Stimulated activated CD4-positive, alpha-beta T cell treated with anti-CD3 and anti-CD28 coated beads, Interleukin-12 subunit alpha, Interleukin-12 subunit beta, amount 100 ng/mL, for 48 hours (primary cell): ENCODE data around the gene SLC7A9.
"Not testable (repeated sequence)": the region's sequence is repeated elsewhere in the genome, so short reads cannot be mapped to it uniquely, and the experiment has no call there.

ENCODE experiments used
- DNase-seq, 3 donors: peaks; one replicate each; pipeline ENCODE4 v3.0.0-alpha.2; 2020; ENCODE audit warnings: low read depth in 2 of 3, low spot score in 1 of 3

Gene SLC7A9

DNA sequence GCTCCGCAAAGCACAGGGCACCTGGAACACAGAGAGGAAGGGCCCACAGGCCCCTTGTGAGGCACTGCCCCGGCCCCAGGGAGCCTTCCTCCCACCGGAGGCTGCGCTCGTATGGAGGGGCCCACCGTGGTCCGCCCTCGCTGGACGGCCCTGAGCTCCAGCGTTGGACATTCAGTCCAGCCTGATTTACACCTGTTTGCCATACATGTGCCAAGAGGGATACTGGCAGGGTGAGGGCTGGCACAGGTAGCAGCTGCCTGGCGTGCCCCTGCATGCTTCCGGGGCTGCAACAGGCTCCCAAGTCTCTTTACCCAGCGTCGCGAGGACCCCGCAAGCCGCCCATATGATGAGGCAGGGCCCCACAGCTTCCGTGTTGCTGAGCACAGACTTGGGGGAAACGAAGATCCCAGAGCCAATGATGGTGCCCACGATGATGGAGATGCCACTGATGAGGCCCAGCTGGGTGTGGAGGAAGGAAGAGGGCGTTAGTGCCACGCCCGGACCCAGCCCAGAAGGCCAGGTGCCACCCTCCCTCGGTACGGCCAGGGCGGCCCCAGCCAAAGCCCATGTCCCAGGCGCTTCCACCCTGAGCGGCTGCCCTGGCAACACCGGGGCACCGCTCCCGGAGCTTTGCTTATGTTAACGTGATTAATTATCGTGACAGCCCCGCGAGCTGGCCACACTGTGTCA lies 5.1 kb downstream of the SLC7A9 start:
- no peak for DNase-seq

- no peak for DNase-seq
Observed at GRCh38 chr19:32863841-32864240, 5.7 kb downstream of the SLC7A9 start.

- no peak for DNase-seq
Observed at GRCh38 chr19:32863301-32863700, 6.3 kb downstream of the SLC7A9 start.

GRCh38 chr19:32862741-32863140 lies 6.8 kb downstream of the SLC7A9 start:
- no peak for DNase-seq

DNA sequence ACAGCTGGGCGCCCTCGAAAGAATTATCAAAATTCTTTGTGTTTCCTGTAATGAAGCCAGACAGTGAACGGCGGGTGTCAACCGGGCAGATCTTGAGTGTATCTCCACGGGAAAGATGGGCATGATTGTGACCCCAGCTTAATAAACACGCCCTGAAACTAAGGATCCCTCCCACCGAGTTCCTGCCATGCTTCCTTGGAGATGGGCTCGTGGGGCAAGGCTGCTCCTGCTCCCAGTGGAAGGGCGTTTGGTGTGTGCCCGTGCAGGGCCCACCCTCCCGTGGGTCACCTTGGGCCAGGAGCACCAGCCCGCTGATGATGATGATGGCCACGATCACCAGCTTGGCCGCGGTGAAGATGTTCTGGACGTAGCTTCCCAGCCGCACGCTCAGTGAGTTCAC lies 7.4 kb downstream of the SLC7A9 start:
- no peak for DNase-seq

- no peak for DNase-seq
Observed at GRCh38 chr19:32861596-32861995, 8.0 kb downstream of the SLC7A9 start.

DNA sequence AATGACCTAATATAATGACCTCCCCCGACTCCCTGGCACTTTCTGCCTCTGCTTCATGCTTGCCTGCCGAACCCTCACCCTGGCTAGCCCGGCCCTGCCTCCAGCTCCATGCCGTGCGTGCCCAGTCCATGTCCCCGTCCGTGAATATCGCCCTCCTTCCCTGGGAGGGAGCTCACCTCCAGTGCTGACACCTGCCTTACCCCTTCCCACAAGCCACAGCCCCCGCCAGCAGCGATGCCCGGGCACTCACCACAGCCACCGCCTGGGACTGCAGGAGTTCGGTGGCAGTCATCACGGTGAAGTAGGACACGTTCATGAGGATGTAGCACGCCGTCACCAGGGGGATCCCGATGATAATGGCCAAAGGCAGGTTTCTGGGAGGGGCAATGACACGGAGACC lies 10.0 kb downstream of the SLC7A9 start:
- DNase-seq: no peak

GRCh38 chr19:32858559-32858958 lies 11.0 kb downstream of the SLC7A9 start:
- DNase-seq: no peak

DNA sequence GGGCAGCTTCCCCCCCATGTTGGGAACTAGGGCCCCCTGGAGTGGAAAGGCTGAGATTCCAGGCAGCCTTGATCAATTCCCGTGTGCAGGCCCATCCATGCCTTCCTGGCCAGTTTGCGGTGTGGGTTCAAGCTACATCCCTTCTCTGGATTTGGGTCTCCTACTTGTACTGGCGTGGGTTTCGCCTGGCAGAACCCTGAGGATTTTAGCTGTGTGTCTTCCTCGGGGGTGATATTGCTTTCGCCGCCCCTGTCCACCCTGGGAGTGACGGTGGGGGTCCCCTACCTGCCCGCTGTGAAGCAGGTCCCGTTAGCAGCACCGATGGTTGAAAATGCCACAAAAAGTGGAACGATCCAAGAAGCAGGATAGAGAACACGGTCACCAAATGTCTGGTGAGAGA lies 11.4 kb downstream of the SLC7A9 start:
- no peak for DNase-seq

GRCh38 chr19:32857584-32857983 lies 12.0 kb downstream of the SLC7A9 start:
- DNase-seq: no peak

DNA sequence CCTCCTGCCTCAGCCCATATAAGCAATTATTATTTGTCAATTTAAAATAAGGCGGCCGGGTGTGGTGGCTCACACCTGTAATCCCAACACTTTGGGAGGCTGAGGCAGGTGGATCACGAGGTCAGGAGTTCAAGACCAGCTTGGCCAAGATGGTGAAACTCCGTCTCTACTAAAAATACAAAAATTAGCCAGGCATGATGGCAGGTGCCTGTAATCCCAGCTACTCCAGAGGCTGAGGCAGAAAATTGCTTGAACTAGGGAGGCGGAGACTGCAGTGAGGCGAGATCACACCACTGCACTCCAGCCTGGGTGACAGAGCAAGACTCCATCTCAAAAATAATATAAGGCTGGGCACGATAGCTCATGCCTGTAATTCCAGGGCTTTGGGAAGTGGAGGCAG lies 12.7 kb downstream of the SLC7A9 start:
- DNase-seq: not testable (repeated sequence)

GRCh38 chr19:32852216-32852615 lies 17.4 kb downstream of the SLC7A9 start:
- no peak for DNase-seq

GRCh38 chr19:32848035-32848434 lies 21.5 kb downstream of the SLC7A9 start:
- DNase-seq: not testable (repeated sequence)

- no peak for DNase-seq
Observed at GRCh38 chr19:32843716-32844245, 25.8 kb downstream of the SLC7A9 start.

DNA sequence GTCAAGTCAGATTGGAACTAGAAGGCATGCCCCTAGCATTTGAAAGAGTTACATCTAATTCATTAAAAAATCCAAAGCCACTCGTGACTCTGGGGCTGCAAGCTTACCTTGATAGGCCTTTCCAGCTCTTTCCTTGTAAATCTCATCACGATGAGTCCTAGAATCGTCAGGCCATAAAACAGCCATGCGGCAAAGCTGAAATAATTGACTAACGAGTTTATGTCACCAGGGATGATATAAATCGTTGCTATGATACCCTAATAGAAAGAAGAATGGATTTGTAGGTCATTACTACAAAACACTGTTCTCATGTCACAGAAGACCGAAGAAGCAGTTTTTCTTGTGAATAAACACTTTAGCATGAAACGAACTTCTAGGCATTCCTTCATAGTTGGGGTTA lies 27.5 kb downstream of the SLC7A9 start:
- no peak for DNase-seq

GRCh38 chr19:32837531-32837930 lies 32.0 kb downstream of the SLC7A9 start:
- DNase-seq: no peak

DNA sequence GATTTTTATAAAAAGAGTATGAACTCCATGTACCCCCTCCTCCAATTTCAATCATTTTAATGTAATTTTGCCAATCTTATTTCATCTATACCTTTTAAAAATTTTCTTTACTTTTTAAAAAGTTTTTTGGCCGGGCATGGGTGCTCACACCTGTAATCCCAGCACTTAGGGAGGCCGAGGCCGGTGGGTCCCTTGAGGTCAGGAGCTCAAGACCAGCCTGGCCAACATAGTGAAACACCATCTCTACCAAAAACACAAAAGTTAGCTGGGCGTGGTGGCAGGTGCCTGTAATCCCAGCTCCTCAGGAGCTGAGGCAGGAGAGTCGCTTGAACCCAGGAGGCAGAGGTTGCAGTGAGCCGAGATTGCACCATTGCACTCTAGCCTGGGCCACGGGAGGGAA lies 36.2 kb downstream of the SLC7A9 start:
- not testable (repeated sequence) for DNase-seq

DNA sequence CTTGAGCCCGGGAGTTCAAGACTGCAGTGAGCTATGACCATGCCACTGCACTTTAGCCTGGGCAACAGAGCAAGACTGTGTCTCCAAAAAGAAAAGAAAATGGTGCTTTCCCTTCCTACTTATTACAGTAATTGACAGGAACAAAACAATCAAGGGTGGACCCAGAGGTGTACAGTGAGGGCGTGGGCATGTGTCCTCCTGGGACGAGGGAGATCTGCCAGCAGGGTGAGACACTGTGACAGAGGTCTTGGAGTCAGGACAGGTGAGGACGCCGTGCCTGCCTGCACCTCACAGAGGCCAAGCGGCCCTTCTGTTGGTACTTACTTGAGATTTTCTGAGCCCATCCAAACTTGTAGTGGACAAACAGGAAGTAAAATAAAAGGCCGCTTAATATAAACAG lies 36.7 kb downstream of the SLC7A9 start:
- not testable (repeated sequence) for DNase-seq

- DNase-seq: not testable (repeated sequence)
Observed at GRCh38 chr19:32832094-32832493, 37.5 kb downstream of the SLC7A9 start.

GRCh38 chr19:32831611-32832010 lies 38.0 kb downstream of the SLC7A9 start:
- DNase-seq: no peak

GRCh38 chr19:32830231-32831014 lies 39.1 kb downstream of the SLC7A9 start:
- DNase-seq: no peak

GRCh38 chr19:32829345-32829896 lies 40.1 kb downstream of the SLC7A9 start:
- no peak for DNase-seq
